GM13977 (cell line): ENCODE measurements around the gene ZNF652.

Experiments used
- DNase-seq: peaks from one replicate; pipeline ENCODE4 v3.0.0; 2012; ENCODE audit warnings: low spot score
- CTCF ChIP-seq: IDR thresholded peaks from 2 replicates; pipeline ENCODE4 v1.5.1; 2012; ENCODE audit warnings: mild to moderate bottlenecking, control low read depth; ENCODE audit not compliant: insufficient read depth; ENCODE audit errors: extremely low read depth, missing control alignments
- in situ Hi-C: fragments of 300-500 bp; cut with MboI; formaldehyde crosslinking; loops from one replicate; pipeline ENCODE4 v1.12.0; 2022; ENCODE audit warnings: low sequenced_read_pairs, low pct_unique_long_range_greater_than_20kb, mixed read lengths, inconsistent platforms; ENCODE audit not compliant: unreplicated experiment

The ZNF652 gene

DNA sequence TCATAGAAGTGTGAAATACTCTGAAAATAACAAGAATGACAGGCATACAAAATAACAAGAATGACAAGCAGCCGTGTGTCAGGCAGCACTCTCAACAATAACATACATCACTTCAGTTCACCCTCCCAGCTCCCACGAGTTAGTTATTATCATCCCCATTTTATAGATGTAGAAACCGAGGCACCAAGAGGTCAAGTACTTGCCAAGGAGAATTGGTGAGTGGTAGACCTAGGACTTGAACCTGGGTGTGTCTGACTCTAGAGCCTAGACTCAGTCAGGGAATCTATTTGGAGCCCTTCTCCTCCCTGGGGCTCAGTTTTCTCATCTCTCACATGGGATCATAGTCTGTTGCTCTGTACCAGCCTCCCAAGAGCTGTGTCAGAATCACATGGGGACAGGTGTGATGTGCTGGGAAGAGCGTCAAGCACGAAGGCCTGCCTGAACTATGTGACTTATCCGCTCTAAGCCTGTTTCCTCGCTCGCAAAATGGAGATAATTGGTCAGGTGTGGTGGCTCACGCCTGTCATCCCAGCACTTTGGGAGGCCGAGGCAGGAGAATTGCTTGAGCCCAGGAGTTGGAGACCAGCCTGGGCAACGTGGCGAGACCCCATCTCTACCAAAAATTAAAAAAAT, 112.0 kb downstream of the ZNF652 start:
- in situ Hi-C loops, result no loop called here
- no peak for DNase-seq
- no peak for TF ChIP-seq CTCF

GRCh38 chr17:49249292-49249794, 112.7 kb downstream of the ZNF652 start:
- no peak for DNase-seq
- in situ Hi-C loops, result no loop called here
- no peak for TF ChIP-seq CTCF

DNA sequence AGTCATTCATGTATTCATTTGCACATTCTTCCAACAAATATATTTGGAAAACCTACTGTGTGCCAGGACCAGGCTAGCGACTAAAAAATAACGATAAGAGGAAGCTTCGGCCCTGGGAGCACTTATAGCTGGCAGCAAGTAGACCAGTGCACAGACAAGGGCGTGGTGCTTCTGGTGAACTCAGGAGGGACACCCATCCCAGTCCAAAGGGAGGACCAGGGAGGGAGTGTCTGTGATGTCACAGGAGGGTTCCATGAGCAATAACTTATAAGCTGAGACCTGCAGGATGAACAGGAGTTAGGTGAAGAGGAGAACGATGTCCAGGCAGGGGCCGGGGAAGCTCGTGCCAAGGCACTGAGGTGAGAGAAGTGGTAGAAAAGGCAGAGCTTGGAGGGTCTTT, 114.1 kb downstream of the ZNF652 start:
- TF ChIP-seq CTCF, result no peak
- DNase-seq, result no peak
- in situ Hi-C loops, result no loop called here

GRCh38 chr17:49244839-49245238, 117.2 kb downstream of the ZNF652 start:
- no peak for TF ChIP-seq CTCF
- in situ Hi-C loops, result no loop called here
- DNase-seq, result no peak
